ENCODE measurements around the gene VRK1. TPM values are rescaled to one million over a fixed set of nuclear protein-coding genes. Genes with fewer than 3 reads are reported as not detected.

The VRK1 gene
- total RNA-seq, 4 donors from 2014 or later: 13.7 to 17.9 (median 13.8) TPM; not detected in 1

DNA sequence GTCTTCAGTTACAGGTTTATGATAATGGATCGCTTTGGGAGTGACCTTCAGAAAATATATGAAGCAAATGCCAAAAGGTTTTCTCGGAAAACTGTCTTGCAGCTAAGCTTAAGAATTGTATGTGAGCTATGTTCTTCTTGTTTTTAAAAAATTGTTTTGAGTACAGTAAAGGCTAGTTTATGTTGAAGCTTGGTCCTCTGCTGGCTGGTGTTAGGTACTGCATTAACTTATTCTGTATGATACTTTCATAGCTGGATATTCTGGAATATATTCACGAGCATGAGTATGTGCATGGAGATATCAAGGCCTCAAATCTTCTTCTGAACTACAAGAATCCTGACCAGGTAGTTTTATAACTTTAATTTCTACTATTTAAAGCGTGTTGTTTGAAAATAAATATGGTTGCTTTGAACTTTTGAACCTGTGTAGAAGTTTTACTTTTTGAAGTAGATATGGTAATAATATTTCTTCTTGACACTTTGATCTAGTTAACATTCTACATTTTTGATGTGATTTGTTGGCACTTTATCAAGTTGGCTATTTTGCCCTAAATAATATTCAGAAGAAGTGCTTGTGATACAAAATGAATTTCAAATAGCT, 55.7 kb downstream of the VRK1 start:
- H3K4me1 ChIP-seq: no peaks in the 10 kb centered on the region
- WGBS, 2 donors (ENCODE audit: low coverage in 1 of 2): 43 to 59% methylated on average over 4 of the region's 4 CpGs
- H3K27me3 ChIP-seq: no peaks in the 10 kb centered on the region
- TF ChIP-seq POLR2A (IDR thresholded peaks at IDR 0.05) (no peak), POLR2AphosphoS5 (IDR thresholded peaks at IDR 0.05) (no peak), EP300 (IDR thresholded peaks at IDR 0.05; ENCODE audit: low read depth) (no peak)
- TF ChIP-seq, protein P1, sequence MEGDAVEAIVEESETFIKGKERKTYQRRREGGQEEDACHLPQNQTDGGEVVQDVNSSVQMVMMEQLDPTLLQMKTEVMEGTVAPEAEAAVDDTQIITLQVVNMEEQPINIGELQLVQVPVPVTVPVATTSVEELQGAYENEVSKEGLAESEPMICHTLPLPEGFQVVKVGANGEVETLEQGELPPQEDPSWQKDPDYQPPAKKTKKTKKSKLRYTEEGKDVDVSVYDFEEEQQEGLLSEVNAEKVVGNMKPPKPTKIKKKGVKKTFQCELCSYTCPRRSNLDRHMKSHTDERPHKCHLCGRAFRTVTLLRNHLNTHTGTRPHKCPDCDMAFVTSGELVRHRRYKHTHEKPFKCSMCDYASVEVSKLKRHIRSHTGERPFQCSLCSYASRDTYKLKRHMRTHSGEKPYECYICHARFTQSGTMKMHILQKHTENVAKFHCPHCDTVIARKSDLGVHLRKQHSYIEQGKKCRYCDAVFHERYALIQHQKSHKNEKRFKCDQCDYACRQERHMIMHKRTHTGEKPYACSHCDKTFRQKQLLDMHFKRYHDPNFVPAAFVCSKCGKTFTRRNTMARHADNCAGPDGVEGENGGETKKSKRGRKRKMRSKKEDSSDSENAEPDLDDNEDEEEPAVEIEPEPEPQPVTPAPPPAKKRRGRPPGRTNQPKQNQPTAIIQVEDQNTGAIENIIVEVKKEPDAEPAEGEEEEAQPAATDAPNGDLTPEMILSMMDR (IDR thresholded peaks at IDR 0.05): peak; percentile 54 to 70 (median 63)
- intact Hi-C loops (cut with DNase I; ENCODE audit: low total_unique reads): no loop called here
- H3K4me3 ChIP-seq: no peak overlapping the region
- H3K36me3 ChIP-seq: no peaks in the 10 kb centered on the region
- H3K27ac ChIP-seq: no peak overlapping the region
- in situ Hi-C loops (cut with MboI; ENCODE audit: low pct_ligation_motif_present in 1 of 4, low pct_unique_long_range_greater_than_20kb in 1 of 4, low sequenced_read_pairs in 3 of 4): no loop called here
- no peak for DNase-seq
- no peaks in the 10 kb centered on the region for H3K9me3 ChIP-seq

- Histone ChIP-seq H3K27me3 (no peaks in the 10 kb centered on the region), H3K4me1 (no peaks in the 10 kb centered on the region), H3K36me3 (no peaks in the 10 kb centered on the region), H3K27ac (no peak overlapping the region), H3K4me3 (no peak overlapping the region), H3K9me3 (no peaks in the 10 kb centered on the region)
- DNase-seq: no peak
- intact Hi-C loops (cut with DNase I; ENCODE audit: low total_unique reads): no loop called here
- TF ChIP-seq, protein P1 (IDR thresholded peaks at IDR 0.05): no peak
- TF ChIP-seq POLR2A (IDR thresholded peaks at IDR 0.05) (no peak), EP300 (IDR thresholded peaks at IDR 0.05; ENCODE audit: low read depth) (no peak)
- in situ Hi-C loops (cut with MboI; ENCODE audit: low pct_ligation_motif_present in 1 of 4, low pct_unique_long_range_greater_than_20kb in 1 of 4, low sequenced_read_pairs in 3 of 4): no loop called here
Measured at GRCh38 chr14:96858643-96859042, 61.5 kb downstream of the VRK1 start.

DNA sequence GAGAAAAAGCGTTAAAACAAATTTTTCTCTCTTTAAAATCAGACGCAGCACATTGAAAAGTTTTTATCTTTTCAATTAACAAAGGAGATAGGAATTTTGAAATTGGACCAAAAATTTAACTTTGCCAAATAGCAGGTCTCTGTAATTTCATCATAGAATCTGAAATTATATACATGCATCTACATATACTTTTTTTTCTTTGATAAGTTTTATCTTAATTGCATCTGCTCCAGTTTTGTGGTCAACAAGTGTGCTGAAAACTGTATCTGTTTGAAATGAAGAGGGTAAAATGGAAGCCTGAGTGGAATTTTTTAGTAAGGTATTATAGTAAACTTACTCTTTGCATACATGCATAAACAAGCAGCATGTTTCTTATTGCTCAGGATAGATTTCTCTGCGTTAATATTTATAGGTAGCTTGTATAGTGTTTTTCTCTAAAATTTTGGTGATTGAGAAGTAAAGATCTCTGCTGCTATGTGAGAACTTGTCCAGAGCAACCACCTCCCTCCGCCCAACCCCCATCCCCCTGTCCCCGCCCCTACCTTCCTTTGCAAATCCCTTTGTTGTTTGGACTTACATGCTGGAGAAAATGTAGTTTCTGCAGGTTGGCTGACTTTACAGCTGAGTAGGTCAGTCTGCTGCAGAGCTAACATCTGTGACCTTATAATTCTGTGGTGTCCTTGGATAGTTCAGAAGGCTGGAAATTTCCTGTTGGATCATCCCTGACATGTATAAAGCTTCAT, 64.6 kb downstream of the VRK1 start:
- Histone ChIP-seq H3K27me3 (no peaks in the 10 kb centered on the region), H3K9me3 (no peaks in the 10 kb centered on the region), H3K36me3 (no peaks in the 10 kb centered on the region), H3K27ac (no peak overlapping the region), H3K4me1 (no peaks in the 10 kb centered on the region), H3K4me3 (no peak overlapping the region)
- 83 to 92% methylated on average over 4 to 5 of the region's 5 CpGs for WGBS, 2 donors (ENCODE audit: low coverage in 1 of 2)
- TF ChIP-seq EP300 (IDR thresholded peaks at IDR 0.05; ENCODE audit: low read depth) (no peak), POLR2A (IDR thresholded peaks at IDR 0.05) (no peak), POLR2AphosphoS5 (IDR thresholded peaks at IDR 0.05) (no peak)
- TF ChIP-seq, protein P1 (IDR thresholded peaks at IDR 0.05): no peak
- in situ Hi-C loops (cut with MboI; ENCODE audit: low pct_ligation_motif_present in 1 of 4, low pct_unique_long_range_greater_than_20kb in 1 of 4, low sequenced_read_pairs in 3 of 4): no loop called here
- intact Hi-C loops (cut with DNase I; ENCODE audit: low total_unique reads): no loop called here
- no peak for DNase-seq

GRCh38 chr14:96863327-96863985, 66.3 kb downstream of the VRK1 start:
- WGBS, 2 donors (ENCODE audit: low coverage in 1 of 2): 88% methylated on average over 5 of the region's 5 CpGs
- intact Hi-C loops (cut with DNase I; ENCODE audit: low total_unique reads) (no loop called here), in situ Hi-C loops (cut with MboI; ENCODE audit: low pct_ligation_motif_present in 1 of 4, low pct_unique_long_range_greater_than_20kb in 1 of 4, low sequenced_read_pairs in 3 of 4) (no loop called here)
- TF ChIP-seq POLR2A (IDR thresholded peaks at IDR 0.05) (no peak), EP300 (IDR thresholded peaks at IDR 0.05; ENCODE audit: low read depth) (no peak), POLR2AphosphoS5 (IDR thresholded peaks at IDR 0.05) (no peak)
- TF ChIP-seq, protein P1 (IDR thresholded peaks at IDR 0.05): no peak
- H3K4me1 ChIP-seq: no peaks in the 10 kb centered on the region
- no peaks in the 10 kb centered on the region for H3K9me3 ChIP-seq
- no peak overlapping the region for H3K4me3 ChIP-seq
- H3K27ac ChIP-seq: no peak overlapping the region
- H3K36me3 ChIP-seq: no peaks in the 10 kb centered on the region
- H3K27me3 ChIP-seq: no peaks in the 10 kb centered on the region
- no peak for DNase-seq

Data from transverse colon (tissue), 4 donors.